ENCODE data around the gene KIF26B. TPM values are rescaled to one million over a fixed set of nuclear protein-coding genes. Genes with fewer than 3 reads are reported as not detected.

The KIF26B gene
- total RNA-seq, 3 donors from 2014 or later (not counting 1 experiment from before 2014, with no cell fraction given): 0.16 to 0.96 (median 0.18) TPM

GRCh38 chr1:245370905-245371581 lies 216.3 kb downstream of the KIF26B start:
- no peak overlapping the region for H3K4me3 ChIP-seq (ENCODE audit: low read length)
- DNase-seq (no peak), ATAC-seq (no peak)
- no peak overlapping the region for H3K4me3 Mint-ChIP-seq
- H3K36me3 ChIP-seq (ENCODE audit: control insufficient read depth, insufficient read depth, low read length): no peaks in the 10 kb centered on the region
- intact Hi-C loops (cut with micrococcal nuclease): no loop called here
- TF ChIP-seq CTCF (IDR thresholded peaks at IDR 0.05): no peak
- H3K27ac Mint-ChIP-seq: no peak overlapping the region
- no peaks in the 10 kb centered on the region for H3K36me3 Mint-ChIP-seq
- no peaks in the 10 kb centered on the region for H3K27me3 Mint-ChIP-seq (ENCODE audit: low read depth in 2 of 2)
- no peaks in the 10 kb centered on the region for H3K27me3 ChIP-seq (ENCODE audit: control insufficient read depth, insufficient read depth, low read length)
- H3K9me3 Mint-ChIP-seq: no peaks in the 10 kb centered on the region
- no peak overlapping the region for H3K27ac ChIP-seq (ENCODE audit: low read length)
- 87% methylated on average over 18 of the region's 18 CpGs for WGBS (ENCODE audit: insufficient coverage)
- H3K9me3 ChIP-seq (ENCODE audit: control insufficient read depth, insufficient read depth, low read length): no peaks in the 10 kb centered on the region
- H3K4me1 Mint-ChIP-seq: peaks cover 0 to 2% of the 10 kb centered on the region in 2 donors
- H3K4me1 ChIP-seq (ENCODE audit: control insufficient read depth, insufficient read depth, low read length): no peaks in the 10 kb centered on the region

- peaks cover 11 to 16% of the 10 kb centered on the region in 2 donors for H3K4me1 Mint-ChIP-seq
- Histone ChIP-seq H3K4me3 (ENCODE audit: low read length) (no peak overlapping the region), H3K27me3 (ENCODE audit: control insufficient read depth, insufficient read depth, low read length) (no peaks in the 10 kb centered on the region), H3K36me3 (ENCODE audit: control insufficient read depth, insufficient read depth, low read length) (no peaks in the 10 kb centered on the region), H3K9me3 (ENCODE audit: control insufficient read depth, insufficient read depth, low read length) (no peaks in the 10 kb centered on the region), H3K4me1 (ENCODE audit: control insufficient read depth, insufficient read depth, low read length) (peaks cover 14% of the 10 kb centered on the region), H3K27ac (ENCODE audit: low read length) (no peak overlapping the region)
- no peaks in the 10 kb centered on the region for H3K36me3 Mint-ChIP-seq
- 74% methylated on average over 4 of the region's 4 CpGs for WGBS (ENCODE audit: insufficient coverage)
- no peak overlapping the region for H3K27ac Mint-ChIP-seq
- H3K27me3 Mint-ChIP-seq (ENCODE audit: low read depth in 2 of 2): no peaks in the 10 kb centered on the region
- no peak for TF ChIP-seq CTCF (IDR thresholded peaks at IDR 0.05)
- no peaks in the 10 kb centered on the region for H3K9me3 Mint-ChIP-seq
- no peak for DNase-seq
- H3K4me3 Mint-ChIP-seq: no peak overlapping the region
- intact Hi-C loops (cut with micrococcal nuclease): no loop called here
- ATAC-seq: no peak
Measured at GRCh38 chr1:245373131-245373530, 218.3 kb downstream of the KIF26B start.

DNA sequence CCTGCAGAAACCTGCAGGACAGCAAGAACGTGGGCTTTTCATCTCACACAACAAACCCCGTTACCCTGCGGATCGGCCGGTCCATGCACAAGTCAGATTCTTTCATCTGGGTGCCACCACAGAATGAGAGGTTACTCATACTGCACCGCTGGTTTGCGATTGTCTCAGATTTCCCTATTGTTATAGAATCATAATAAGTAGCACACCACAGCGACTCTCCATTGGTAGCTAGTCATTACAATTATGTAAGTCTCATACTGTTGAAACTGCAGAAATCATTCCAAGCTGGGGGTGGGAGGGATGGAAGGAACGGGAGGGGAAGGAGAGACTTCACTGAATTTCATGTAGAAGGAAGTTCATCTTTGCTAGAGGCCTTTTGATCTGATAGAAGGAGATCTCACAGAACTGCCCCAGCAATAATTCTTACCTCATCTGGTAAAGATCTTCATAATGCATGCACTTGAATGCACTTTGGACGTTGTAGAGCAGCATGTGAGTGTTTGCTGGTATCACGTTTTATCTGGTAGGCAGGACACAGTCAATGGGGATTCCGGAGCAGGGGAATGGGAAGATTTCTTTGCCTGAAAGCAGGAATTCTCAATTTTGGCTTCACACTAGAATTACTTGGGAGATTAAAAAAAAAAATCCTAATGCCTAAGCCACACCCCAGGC lies 221.1 kb downstream of the KIF26B start:
- no peaks in the 10 kb centered on the region for H3K36me3 ChIP-seq (ENCODE audit: control insufficient read depth, insufficient read depth, low read length)
- Mint-ChIP-seq H3K27ac (no peak overlapping the region), H3K36me3 (no peaks in the 10 kb centered on the region), H3K9me3 (no peaks in the 10 kb centered on the region), H3K27me3 (ENCODE audit: low read depth in 2 of 2) (no peaks in the 10 kb centered on the region), H3K4me1 (peaks cover 24 to 27% of the 10 kb centered on the region in 2 donors), H3K4me3 (no peak overlapping the region)
- TF ChIP-seq CTCF (IDR thresholded peaks at IDR 0.05): no peak
- H3K4me1 ChIP-seq (ENCODE audit: control insufficient read depth, insufficient read depth, low read length): peaks cover 28% of the 10 kb centered on the region
- ATAC-seq (no peak), DNase-seq (no peak)
- H3K27me3 ChIP-seq (ENCODE audit: control insufficient read depth, insufficient read depth, low read length): no peaks in the 10 kb centered on the region
- intact Hi-C loops (cut with micrococcal nuclease): no loop called here
- WGBS (ENCODE audit: insufficient coverage): 89% methylated on average over 12 of the region's 12 CpGs
- H3K27ac ChIP-seq (ENCODE audit: low read length): no peak overlapping the region
- H3K9me3 ChIP-seq (ENCODE audit: control insufficient read depth, insufficient read depth, low read length): no peaks in the 10 kb centered on the region
- H3K4me3 ChIP-seq (ENCODE audit: low read length): no peak overlapping the region
